HepG2 (cell line): ENCODE measurements around the gene TGIF1. TPM values are rescaled to one million over a fixed set of nuclear protein-coding genes. Genes with fewer than 3 reads are reported as not detected.
"Not testable (repeated sequence)": the region's sequence is repeated elsewhere in the genome, so short reads cannot be mapped to it uniquely, and the experiment has no call there.

Experiments used
- ATAC-seq: fragments of 200-7000 bp; cut with Tn5 transposase; 3 replicates; pipeline ENCODE4 v1.9.1; 2020; ENCODE audit warnings: mild to moderate bottlenecking, moderate library complexity
- BruUV-seq: library from RNA; stranded (reverse); fragments of 400-500 nt; replicated peaks from 2 replicates; lab custom pipeline; 2021; lab: Mats Ljungman, UMichigan
- CTCF ChIA-PET: fragments of 300-600 bp; formaldehyde crosslinking; extraction: SDS; loops from one replicate; lab custom pipeline; 2021; ENCODE audit warnings: low total read pairs, inconsistent platforms, low intra/inter-chr PET ratio; lab: Yijun Ruan, JAX
- POLR2A ChIA-PET: fragments of 350-600 bp; sonication (Branson Sonifier 250); formaldehyde crosslinking; loops from one replicate; lab custom pipeline; 2020; ENCODE audit warnings: antibody characterized with exemption, inconsistent platforms; lab: Yijun Ruan, JAX
- DNase-seq: peaks from one replicate; pipeline ENCODE4 v3.0.0-alpha.2; 2015; ENCODE audit warnings: low spot score
- FAIRE-seq: peaks from 3 replicates; lab custom pipeline; 2011; peaks lifted over from hg19 to GRCh38; lab: Jason Lieb, UNC
- H2AFZ ChIP-seq: one replicate; pipeline ENCODE4 v1.6.1; 2011; ENCODE audit warnings: low read length, inconsistent platforms
- H3K27ac ChIP-seq: fragments of 300-600 bp; 3 replicates; pipeline ENCODE4 v1.8.0; 2011; ENCODE audit warnings: mixed run types, mild to moderate bottlenecking, mixed read lengths, low read length, inconsistent platforms; ENCODE audit not compliant: insufficient read depth; ENCODE audit errors: extremely low read length
- H3K27me3 ChIP-seq, 2 experiments: fragments of 200-600 bp in 1 of 2; 2 replicates in 1 of 2; 3 replicates in 1 of 2; pipeline versions ENCODE4 v1.6.0 to v1.8.0; 2011; ENCODE audit warnings: low read length in 2 of 2, mild to moderate bottlenecking in 2 of 2, moderate library complexity in 2 of 2, inconsistent platforms in 1 of 2; ENCODE audit not compliant: insufficient read depth in 2 of 2, control insufficient read depth in 1 of 2
- H3K36me3 ChIP-seq, 2 experiments: fragments of 200-600 bp in 1 of 2; replicated peaks in 1 of 2; 2 replicates in 1 of 2; 3 replicates in 1 of 2; pipeline versions ENCODE4 v1.5.1 to v1.8.0; 2011; ENCODE audit warnings: low read length in 2 of 2, inconsistent platforms in 1 of 2; ENCODE audit not compliant: insufficient read depth in 2 of 2, control insufficient read depth in 1 of 2
- H3K4me1 ChIP-seq: 2 replicates; pipeline ENCODE4 v1.5.1; 2012; ENCODE audit warnings: low read length, inconsistent platforms; ENCODE audit not compliant: insufficient read depth
- H3K4me2 ChIP-seq: 2 replicates; pipeline ENCODE4 v1.6.0; 2011; ENCODE audit warnings: low read depth, low read length, inconsistent platforms
- H3K4me3 ChIP-seq, 3 experiments: fragments of 200-600 bp in 1 of 3; sonication (generic), shearing (Covaris generic) in 1 of 3; replicated peaks in 1 of 3; 2 replicates each; pipeline ENCODE4 v1.5.1; 2011 to 2016; ENCODE audit warnings: low read length in 3 of 3, inconsistent platforms in 2 of 3, low read depth in 2 of 3, mild to moderate bottlenecking in 2 of 3, control low read depth in 1 of 3, mixed read lengths in 1 of 3; ENCODE audit not compliant: insufficient read depth in 1 of 3
- H3K79me2 ChIP-seq: one replicate; pipeline ENCODE4 v1.6.1; 2011; ENCODE audit warnings: low read length, inconsistent platforms; ENCODE audit not compliant: insufficient read depth
- H3K9ac ChIP-seq: 2 replicates; pipeline ENCODE4 v1.6.0; 2011; ENCODE audit warnings: mild to moderate bottlenecking, low read depth, low read length, inconsistent platforms; ENCODE audit not compliant: insufficient read depth
- H3K9me3 ChIP-seq: 2 replicates; pipeline ENCODE4 v1.5.1; 2012; ENCODE audit warnings: mild to moderate bottlenecking, low read length
- H4K20me1 ChIP-seq: 2 replicates; pipeline ENCODE4 v1.6.0; 2011; ENCODE audit warnings: inconsistent platforms, mild to moderate bottlenecking, low read length, moderate library complexity; ENCODE audit not compliant: insufficient read depth
- CEBPB ChIP-seq: IDR thresholded peaks from 2 replicates; pipeline ENCODE4 v1.6.1; 2011; ENCODE audit warnings: low read depth, low read length, improper control_type of control experiment, borderline replicate concordance
- CEBPG ChIP-seq: IDR thresholded peaks from 2 replicates; pipeline ENCODE4 v1.6.1; 2016
- KLF16 ChIP-seq, 2 experiments: sonication (generic) in 1 of 2; formaldehyde crosslinking in 1 of 2; IDR thresholded peaks; 2 replicates each; pipeline versions ENCODE4 v1.6.1 to v1.8.0; 2016 to 2023; ENCODE audit warnings: missing genetic modification reagents in 2 of 2, missing compliant biosample characterization in 1 of 2
- ZNF713 ChIP-seq: sonication (generic); formaldehyde crosslinking; IDR thresholded peaks from 2 replicates; pipeline ENCODE4 v1.4.0; 2020; ENCODE audit warnings: mild to moderate bottlenecking, missing genetic modification reagents
- WGBS: methylation state at CpG from one replicate; pipeline ENCODE4 v1.1.6; 2017; ENCODE audit warnings: low lambda C conversion rate; 5-methylcytosine and 5-hydroxymethylcytosine counted together
- in situ Hi-C: cut with HindIII; loops from 2 replicates; pipeline ENCODE4 v1.10.0; 2017; ENCODE audit warnings: low pct_unique_long_range_greater_than_20kb; ENCODE audit not compliant: extremely low pct_ligation_motif_present
- intact Hi-C: fragments of 100-400 bp; cut with micrococcal nuclease; formaldehyde crosslinking; loops from one replicate; pipeline ENCODE4 v1.10.0; 2022; ENCODE audit not compliant: unreplicated experiment
- polyA plus RNA-seq, 8 experiments: library from polyadenylated mRNA; depleted of rRNA in 3 of 8; stranded (reverse) in 7 of 8; unstranded in 1 of 8; fragments of >200 nt; fragmentation: Illumina TruSeq in 4 of 8; extraction: Trizol in 4 of 8; gene quantifications; 2 replicates each; pipeline versions ENCODE4 v1.2.1 to v1.2.3, GENCODE V29; 2011 to 2016; ENCODE audit warnings: low read depth in 4 of 8, missing spikeins in 1 of 8, mixed read lengths in 1 of 8; ENCODE audit not compliant: insufficient read depth in 1 of 8
- total RNA-seq, 5 experiments: library from RNA; depleted of rRNA; stranded (reverse); fragments of >200 nt; fragmentation: Illumina TruSeq; extraction: Trizol; gene quantifications; 2 replicates each; pipeline ENCODE4 v1.2.3, GENCODE V29; 2016; ENCODE audit warnings: low read depth in 1 of 5

Gene TGIF1
- total and polyA plus RNA-seq, 2 of the 13 experiments (the other 11 are each of a cell fraction or from before 2014, with no cell fraction given) = 50.0 to 76.1 TPM

- no peak for TF ChIP-seq KLF16 (CRISPR knock-in tag; IDR thresholded peaks at IDR 0.05)
Measured at GRCh38 chr18:3411854-3412268, 38.1 kb upstream of the TGIF1 start (continued).

GRCh38 chr18:3412528-3412927 is 37.4 kb upstream of the TGIF1 start:
- 48% methylated on average over 9 of the region's 9 CpGs for WGBS

GRCh38 chr18:3415110-3415509 is 34.9 kb upstream of the TGIF1 start:
- no peaks in the 10 kb centered on the region for H3K79me2 ChIP-seq
- H3K4me1 ChIP-seq = no peaks in the 10 kb centered on the region
- 61% methylated on average over 11 of the region's 11 CpGs for WGBS
- CTCF ChIA-PET = no interaction called here
- no peak for ATAC-seq
- no peak for FAIRE-seq
- POLR2A ChIA-PET = no interaction called here
- no peak overlapping the region for H3K4me3 ChIP-seq
- no TSS peak for BruUV-seq
- H3K27me3 ChIP-seq = peaks cover 0 to 5% of the 10 kb centered on the region in 2 experiments; a peak in 1 of 5 replicates
- no peak for TF ChIP-seq ZNF713 (CRISPR knock-in tag)
- TF ChIP-seq CEBPG = peak; percentile 38; the same call in 1 of the 2 replicates
- TF ChIP-seq CEBPB = peak; percentile 91
- H3K27ac ChIP-seq = no peak overlapping the region
- no peak for DNase-seq
- H3K9me3 ChIP-seq = no peaks in the 10 kb centered on the region
- no peaks in the 10 kb centered on the region for H3K36me3 ChIP-seq
- H3K4me2 ChIP-seq = no peak overlapping the region
- H3K9ac ChIP-seq = no peak overlapping the region
- in situ Hi-C loops = no loop called here
- no peak overlapping the region for H2AFZ ChIP-seq
- intact Hi-C loops = no loop called here
- no peaks in the 10 kb centered on the region for H4K20me1 ChIP-seq

More at GRCh38 chr18:3412528-3412927, 37.4 kb upstream of the TGIF1 start:
- intact Hi-C loops, H3K4me3 ChIP-seq, POLR2A ChIA-PET, H4K20me1 ChIP-seq, H3K36me3 ChIP-seq, DNase-seq, ATAC-seq, in situ Hi-C loops, H3K9ac ChIP-seq, BruUV-seq, FAIRE-seq, H3K9me3 ChIP-seq, H3K4me2 ChIP-seq, H3K27me3 ChIP-seq, H2AFZ ChIP-seq, CTCF ChIA-PET, H3K4me1 ChIP-seq, H3K27ac ChIP-seq, H3K79me2 ChIP-seq: not testable (repeated sequence)
